ENCODE data around the gene ZNF813.
"Not testable (repeated sequence)": the region's sequence is repeated elsewhere in the genome, so short reads cannot be mapped to it uniquely, and the experiment has no call there.

Gene ZNF813

DNA sequence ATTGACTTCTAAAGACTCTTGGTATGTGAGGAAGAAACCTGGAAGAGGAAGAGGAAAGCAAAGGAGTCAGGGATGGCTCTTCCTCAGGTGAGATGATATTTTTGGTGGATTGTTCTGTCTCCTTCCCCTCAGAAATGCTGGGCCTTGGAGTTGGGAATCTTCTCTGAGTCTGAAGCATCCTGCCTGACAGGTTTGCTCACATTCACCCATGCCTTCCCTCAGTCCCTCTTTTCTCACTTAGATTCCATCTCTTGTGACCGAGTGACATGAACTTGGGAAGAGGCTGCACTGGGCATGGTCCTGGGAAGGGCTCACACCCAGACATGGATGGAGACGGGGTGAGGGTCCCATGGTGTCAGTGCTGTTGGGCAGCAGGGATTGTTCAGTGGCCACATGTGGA lies 16.2 kb downstream of the ZNF813 start:
- DNase-seq (ENCODE audit: low read depth, low spot score): not testable (repeated sequence)

DNA sequence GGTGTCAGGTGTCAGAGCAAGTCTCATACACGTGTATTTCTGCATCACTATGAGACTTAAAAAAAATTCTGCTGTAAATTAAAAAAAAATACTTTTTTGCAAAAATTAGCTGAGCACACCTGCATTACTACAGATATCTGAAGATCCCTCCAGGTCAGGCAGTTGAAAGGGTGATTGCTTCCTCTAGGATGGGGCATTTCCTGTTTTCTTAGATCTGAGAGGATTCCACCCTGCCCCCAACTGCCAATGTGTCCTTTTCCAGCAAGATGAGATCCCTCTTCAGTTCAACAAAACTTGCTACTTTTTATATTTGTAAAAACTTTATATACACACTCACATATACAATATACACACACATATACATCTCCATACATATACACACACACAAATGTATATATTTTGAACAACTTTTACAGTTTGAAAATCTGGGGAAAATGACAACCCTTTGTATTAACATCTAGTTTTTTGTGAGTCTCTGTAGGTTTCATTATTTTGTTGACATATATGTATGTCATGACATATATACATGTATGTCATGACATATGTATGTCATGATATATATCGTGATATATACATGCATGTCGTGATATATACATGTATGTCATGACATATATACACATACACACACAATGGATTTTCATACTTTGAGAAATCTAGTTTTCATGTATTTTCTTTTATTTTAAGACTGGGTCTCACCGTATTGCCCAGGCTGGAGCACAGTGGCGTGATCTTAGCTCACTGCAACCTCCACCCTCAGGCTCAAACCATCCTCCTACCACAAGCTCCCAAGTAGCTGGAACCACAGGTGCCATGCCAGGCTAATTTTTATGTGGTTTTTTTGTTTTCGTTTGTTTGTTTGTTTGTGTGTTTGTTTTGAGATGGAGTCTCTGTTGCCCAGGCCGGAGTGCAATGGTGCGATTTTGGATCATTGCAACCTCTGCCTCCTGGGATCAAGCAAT lies 17.8 kb downstream of the ZNF813 start:
- DNase-seq (ENCODE audit: low read depth, low spot score): no peak

DNA sequence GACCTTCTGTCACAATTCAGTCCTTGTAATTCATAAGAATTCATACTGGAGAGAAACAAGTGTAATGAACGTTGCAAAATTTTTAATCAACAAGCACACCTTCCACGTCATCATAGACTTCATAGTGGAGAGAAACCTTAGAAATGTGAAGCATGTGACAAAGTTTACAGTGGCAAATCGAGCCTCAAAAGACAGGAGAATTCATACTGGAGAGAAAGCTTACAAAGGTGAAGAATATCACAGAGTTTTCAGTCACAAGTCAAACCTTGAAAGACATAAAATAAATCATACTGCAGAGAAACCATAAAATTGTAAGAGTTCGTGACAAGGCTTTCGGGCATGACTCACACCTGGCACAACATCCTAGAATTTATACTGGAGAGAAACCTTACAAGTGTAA lies 24.6 kb downstream of the ZNF813 start:
- DNase-seq (ENCODE audit: low read depth, low spot score): no peak

DNA sequence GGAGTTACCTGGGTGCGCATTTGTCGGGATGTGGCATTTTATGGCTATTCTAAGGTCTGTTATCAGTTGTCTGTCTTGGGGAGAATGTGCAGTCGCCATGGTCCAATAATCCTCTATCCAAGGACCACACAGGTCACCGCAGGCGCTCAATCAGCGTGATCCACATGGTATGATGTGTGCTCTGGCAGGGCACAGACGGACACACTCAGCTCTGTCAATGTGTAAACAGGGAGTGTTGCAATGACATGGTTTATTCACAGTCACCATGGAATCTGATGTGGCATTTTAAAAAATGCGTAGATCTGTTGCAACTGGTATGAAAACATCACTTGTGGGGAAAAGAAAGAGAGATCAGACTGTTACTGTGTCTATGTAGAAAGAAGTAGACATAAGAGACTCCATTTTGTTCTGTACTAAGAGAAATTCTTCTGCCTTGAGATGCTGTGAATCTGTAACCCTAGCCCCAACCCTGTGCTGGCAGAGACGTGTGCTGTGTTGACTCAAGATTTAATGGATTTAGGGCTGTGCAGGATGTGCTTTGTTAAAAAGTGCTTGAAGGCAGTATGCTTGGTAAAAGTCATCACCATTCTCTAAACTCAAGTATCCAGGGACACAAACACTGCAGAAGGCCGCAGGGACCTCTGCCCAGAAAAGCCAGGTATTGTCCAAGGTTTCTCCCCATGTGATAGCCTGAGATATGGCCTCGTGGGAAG lies 29.9 kb downstream of the ZNF813 start:
- DNase-seq (ENCODE audit: low read depth, low spot score): not testable (repeated sequence)

GRCh38 chr19:53498024-53498395 lies 30.5 kb downstream of the ZNF813 start:
- DNase-seq (ENCODE audit: low read depth, low spot score): not testable (repeated sequence)

- DNase-seq (ENCODE audit: low read depth, low spot score): not testable (repeated sequence)
Observed at GRCh38 chr19:53503151-53503550, 35.6 kb downstream of the ZNF813 start.

- DNase-seq (ENCODE audit: low read depth, low spot score): not testable (repeated sequence)
Observed at GRCh38 chr19:53503671-53504364, 36.3 kb downstream of the ZNF813 start.

DNA sequence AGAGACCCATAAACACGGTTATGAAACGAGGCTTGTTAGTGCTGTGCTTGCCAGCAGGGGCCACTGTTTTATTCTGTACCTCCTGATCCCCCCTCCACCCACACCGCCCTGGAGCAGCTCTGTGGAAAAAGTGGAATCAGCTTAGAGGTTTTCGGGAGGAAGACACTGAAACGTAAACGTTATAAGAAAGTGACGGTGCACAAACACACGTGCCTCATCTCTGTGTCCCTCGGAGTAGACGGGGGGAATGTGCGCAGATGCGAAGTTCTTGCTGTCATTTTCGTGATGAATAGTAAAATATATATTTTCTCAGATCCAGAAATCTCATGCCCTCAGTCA lies 36.8 kb downstream of the ZNF813 start:
- DNase-seq (ENCODE audit: low read depth, low spot score): not testable (repeated sequence)

- DNase-seq (ENCODE audit: low read depth, low spot score): no peak
Observed at GRCh38 chr19:53504885-53505284, 37.4 kb downstream of the ZNF813 start.

DNA sequence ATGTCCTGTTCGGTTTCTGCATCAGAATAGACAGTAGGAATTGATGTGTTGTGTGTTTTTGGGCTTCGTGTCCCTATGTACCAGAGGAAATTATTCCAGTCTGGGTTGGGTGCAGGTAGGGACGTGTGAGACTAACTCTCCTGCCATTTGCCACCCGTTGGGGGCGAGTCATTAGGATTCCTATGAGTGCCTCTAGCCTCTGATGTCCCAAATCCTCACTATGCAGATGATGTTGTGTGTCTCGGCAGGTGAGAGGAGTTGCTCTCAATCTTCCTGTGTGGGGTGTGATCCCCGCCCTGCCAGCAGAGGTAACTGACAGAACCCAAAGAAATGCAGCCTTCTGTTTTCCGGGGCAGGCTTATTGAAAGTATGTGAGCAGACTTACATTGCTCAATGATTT lies 39.2 kb downstream of the ZNF813 start:
- no peak for DNase-seq (ENCODE audit: low read depth, low spot score)

DNA sequence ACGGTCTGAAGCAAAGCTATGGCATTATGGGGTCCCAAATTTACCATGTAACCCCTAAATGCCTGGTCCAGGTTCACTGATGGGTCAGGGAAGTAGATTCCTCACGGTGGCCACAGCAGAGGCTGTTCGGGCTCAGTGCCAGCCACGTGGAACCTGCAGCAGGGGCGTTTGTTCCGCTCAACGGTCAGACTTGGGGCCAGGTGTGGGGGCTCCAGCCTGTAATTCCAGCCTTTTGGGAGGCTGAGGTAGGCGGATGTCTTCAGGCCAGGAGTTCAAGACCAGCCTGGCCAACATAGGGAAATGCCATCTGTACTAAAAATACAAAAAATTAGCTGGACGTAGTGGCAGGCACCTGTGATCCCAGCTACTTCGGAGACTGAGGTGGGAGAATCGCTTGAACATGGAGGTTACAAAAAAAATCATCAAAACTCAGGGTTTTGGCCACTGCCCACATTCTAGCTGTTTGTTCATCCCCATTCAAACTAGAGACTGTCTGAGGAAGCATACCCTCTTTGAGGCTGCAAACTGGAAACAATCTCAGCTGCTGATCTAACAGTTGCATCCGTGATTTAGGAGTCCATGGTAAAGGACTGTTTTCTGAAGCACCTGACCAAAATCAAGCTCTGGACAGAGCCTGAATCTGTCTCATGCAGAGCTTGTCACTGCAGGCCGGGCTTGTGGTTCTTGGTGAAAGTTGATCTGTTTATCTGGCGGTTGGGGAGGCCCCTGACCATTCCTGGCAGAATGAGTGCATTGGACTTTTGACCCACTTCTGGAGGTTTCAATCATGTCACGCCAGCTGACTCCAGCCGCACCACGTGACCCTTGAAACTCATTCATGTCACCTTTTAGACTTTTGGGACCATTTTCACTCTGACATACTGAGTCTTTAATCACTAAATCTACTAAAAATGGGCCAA lies 40.2 kb downstream of the ZNF813 start:
- DNase-seq (ENCODE audit: low read depth, low spot score): no peak

DNA sequence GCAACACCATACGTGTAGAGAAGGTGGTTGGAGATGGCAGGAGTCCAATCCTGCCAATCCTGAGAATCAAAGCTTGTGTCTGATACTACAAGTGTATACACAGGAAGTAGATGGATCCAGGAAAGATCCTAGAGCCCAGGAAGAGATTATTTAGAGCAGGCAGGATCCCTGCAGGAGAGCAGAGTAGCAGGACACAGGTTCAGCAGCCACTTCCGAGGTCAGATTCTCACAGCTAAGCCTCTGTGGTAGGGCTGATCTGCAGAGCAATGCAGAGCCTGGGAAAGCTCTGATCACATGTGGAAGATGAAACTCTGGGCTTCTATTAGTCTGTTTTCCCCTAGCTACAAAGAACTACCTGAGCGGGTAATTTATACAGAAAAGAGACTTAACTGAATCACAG lies 41.9 kb downstream of the ZNF813 start:
- DNase-seq (ENCODE audit: low read depth, low spot score): no peak

- DNase-seq (ENCODE audit: low read depth, low spot score): no peak
Observed at GRCh38 chr19:53509845-53510244, 42.3 kb downstream of the ZNF813 start.

DNA sequence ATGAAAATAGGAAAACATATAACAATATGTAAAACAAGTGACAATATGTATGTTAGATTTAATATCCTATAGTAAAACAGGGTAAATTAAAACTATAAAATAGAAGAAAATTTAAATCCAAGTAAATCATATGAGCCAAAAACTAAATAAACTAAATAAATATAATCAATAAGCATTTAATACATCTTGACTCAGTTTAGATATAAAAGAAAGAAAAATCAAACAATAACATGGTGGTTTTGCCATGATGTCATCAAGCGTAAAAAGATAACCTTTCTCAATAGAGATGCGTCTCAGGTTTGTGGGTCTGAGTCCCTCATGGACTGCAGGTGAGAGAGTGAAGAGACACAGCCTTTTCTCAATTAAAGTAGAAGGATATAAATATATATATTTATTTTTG lies 43.8 kb downstream of the ZNF813 start:
- no peak for DNase-seq (ENCODE audit: low read depth, low spot score)

- no peak for DNase-seq (ENCODE audit: low read depth, low spot score)
Observed at GRCh38 chr19:53511933-53512374, 44.4 kb downstream of the ZNF813 start.

DNA sequence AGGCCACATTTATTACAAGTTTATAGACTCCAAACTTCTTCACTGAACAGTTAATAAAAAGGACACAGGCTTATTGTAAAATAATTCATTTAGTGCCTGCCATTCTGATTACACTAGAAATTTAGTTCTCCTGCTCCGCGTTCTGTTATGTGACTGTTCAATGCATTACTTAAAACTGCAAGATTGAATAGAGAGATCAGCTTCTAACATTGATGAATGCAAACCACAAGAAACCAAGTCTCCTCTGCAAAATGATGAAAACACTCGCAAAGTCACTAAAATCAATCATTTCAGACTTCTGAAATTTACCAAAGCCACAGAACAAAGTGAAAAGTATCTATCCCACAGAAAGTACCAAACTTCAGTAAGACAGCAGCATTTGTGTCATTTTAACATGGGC lies 47.5 kb downstream of the ZNF813 start:
- DNase-seq (ENCODE audit: low read depth, low spot score): not testable (repeated sequence)

- DNase-seq (ENCODE audit: low read depth, low spot score): no peak
Observed at GRCh38 chr19:53517114-53517741, 49.7 kb downstream of the ZNF813 start.

DNA sequence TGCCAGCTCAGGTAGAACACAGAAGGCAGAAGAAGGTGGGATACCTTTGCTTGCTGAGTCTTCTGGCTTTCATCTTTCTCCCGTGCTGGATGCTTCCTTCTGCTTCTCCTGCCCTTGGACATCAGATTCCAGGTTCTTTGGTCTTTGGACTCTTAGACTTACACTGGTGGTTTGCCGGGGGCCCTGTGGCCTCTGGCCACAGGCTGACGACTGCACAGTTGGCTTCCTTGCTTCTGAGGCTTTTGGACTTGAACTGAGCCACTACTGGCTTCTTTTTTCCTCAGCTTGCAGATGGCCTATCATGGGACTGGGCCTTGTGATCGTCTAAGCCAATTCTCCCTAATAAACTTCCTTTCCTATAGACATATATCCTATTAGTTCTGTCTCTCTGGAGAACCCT lies 50.6 kb downstream of the ZNF813 start:
- no peak for DNase-seq (ENCODE audit: low read depth, low spot score)

GRCh38 chr19:53518716-53519115 lies 51.2 kb downstream of the ZNF813 start:
- DNase-seq (ENCODE audit: low read depth, low spot score): no peak

- no peak for DNase-seq (ENCODE audit: low read depth, low spot score)
Observed at GRCh38 chr19:53519446-53519845, 51.9 kb downstream of the ZNF813 start.

- no peak for DNase-seq (ENCODE audit: low read depth, low spot score)
Observed at GRCh38 chr19:53520163-53520546, 52.6 kb downstream of the ZNF813 start.

All from brain pericyte (primary cell).